Activated CD8-positive, alpha-beta memory T cell treated with anti-CD3 and anti-CD28 coated beads, Interleukin-2, amount 50 U/mL, for 24 hours (primary cell): ENCODE data around the gene QPCTL.
A peak's percentile ranks its signal among the peaks of the same experiment; 100 is the strongest.
"Not testable (repeated sequence)": the region's sequence is repeated elsewhere in the genome, so short reads cannot be mapped to it uniquely, and the experiment has no call there.

Experiments
- DNase-seq: peaks from one replicate; pipeline ENCODE4 v3.0.0-alpha.2; 2020; ENCODE audit errors: extremely low read depth

The QPCTL gene

GRCh38 chr19:45717131-45717982, 24.9 kb downstream of the QPCTL start:
- peak; percentile 89 for DNase-seq

- DNase-seq = no peak
These were observed 25.7 kb downstream of the QPCTL start for GRCh38 chr19:45717983-45718650.

- not testable (repeated sequence) for DNase-seq
These were observed 27.6 kb downstream of the QPCTL start for GRCh38 chr19:45720065-45720464.

GRCh38 chr19:45728683-45729082, 36.2 kb downstream of the QPCTL start:
- not testable (repeated sequence) for DNase-seq

GRCh38 chr19:45729800-45730290, 37.4 kb downstream of the QPCTL start:
- DNase-seq = no peak

- DNase-seq = peak; percentile 89
These were observed 38.2 kb downstream of the QPCTL start, which contains the start of gene FBXO46 for GRCh38 chr19:45730368-45731288. FBXO46 (minus strand) TSS chr19:45730896; CDS start chr19:45713495, 17,401 bp downstream.

- DNase-seq = no peak
These were observed 40.8 kb downstream of the QPCTL start, which contains the start of gene MEIOSIN for GRCh38 chr19:45733160-45733810. MEIOSIN (plus strand) TSS chr19:45733439; CDS start chr19:45735377, 1,938 bp downstream.

- no peak for DNase-seq
These were observed 47.3 kb downstream of the QPCTL start for GRCh38 chr19:45739498-45740439.

GRCh38 chr19:45742969-45743368, 50.5 kb downstream of the QPCTL start:
- DNase-seq = no peak

GRCh38 chr19:45745606-45746005, 53.1 kb downstream of the QPCTL start:
- no peak for DNase-seq

GRCh38 chr19:45746866-45747265, 54.4 kb downstream of the QPCTL start:
- DNase-seq = no peak

- DNase-seq = no peak
These were observed 55.0 kb downstream of the QPCTL start for GRCh38 chr19:45747513-45747912.

GRCh38 chr19:45751483-45751882, 59.0 kb downstream of the QPCTL start:
- not testable (repeated sequence) for DNase-seq

GRCh38 chr19:45752639-45753038, 60.2 kb downstream of the QPCTL start:
- DNase-seq = no peak

- no peak for DNase-seq
These were observed 61.1 kb downstream of the QPCTL start for GRCh38 chr19:45753548-45753947.
